H1 (cell line): ENCODE data around the gene TXLNG. TPM values are rescaled to one million over a fixed set of nuclear protein-coding genes. Genes with fewer than 3 reads are reported as not detected.

Experiments
- CTCF ChIA-PET: fragments of 300-600 bp; sonication (Branson Sonifier 250); formaldehyde crosslinking; loops from one replicate; lab custom pipeline; 2021; ENCODE audit not compliant: partially characterized antibody; lab: Charles Lee
- POLR2A ChIA-PET: fragments of 300-600 bp; sonication (Branson Sonifier 250); formaldehyde crosslinking; loops from one replicate; lab custom pipeline; 2021; ENCODE audit warnings: inconsistent platforms; ENCODE audit not compliant: partially characterized antibody; lab: Charles Lee
- DNase-seq, 2 experiments: peaks; one replicate each; pipeline versions ENCODE4 v3.0.0 to v3.0.0-alpha.2; 2010 to 2022; ENCODE audit warnings: low spot score in 2 of 2, low read depth in 1 of 2, mixed read lengths in 1 of 2
- FAIRE-seq: peaks from 2 replicates; lab custom pipeline; 2011; peaks lifted over from hg19 to GRCh38; lab: Jason Lieb, UNC
- H2AFZ ChIP-seq: 2 replicates; pipeline ENCODE4 v1.8.1; 2012; ENCODE audit warnings: low read length, inconsistent platforms
- H2AK5ac ChIP-seq: 2 replicates; pipeline ENCODE4 v1.6.1; 2013; ENCODE audit warnings: low read depth, low read length
- H2BK120ac ChIP-seq: replicated peaks from 2 replicates; pipeline ENCODE3; 2013; ENCODE audit warnings: low read depth, low read length, inconsistent platforms
- H2BK12ac ChIP-seq: 2 replicates; pipeline ENCODE4 v1.6.1; 2013; ENCODE audit warnings: low read depth, low read length
- H2BK15ac ChIP-seq: 2 replicates; pipeline ENCODE4 v1.6.1; 2013; ENCODE audit warnings: low read length
- H2BK20ac ChIP-seq: 2 replicates; pipeline ENCODE4 v1.6.1; 2013; ENCODE audit warnings: low read length
- H2BK5ac ChIP-seq: 2 replicates; pipeline ENCODE4 v1.6.1; 2013; ENCODE audit warnings: low read depth, low read length
- H3K14ac ChIP-seq: 2 replicates; pipeline ENCODE4 v1.6.1; 2013; ENCODE audit warnings: inconsistent platforms; ENCODE audit not compliant: insufficient read length
- H3K18ac ChIP-seq: 2 replicates; pipeline ENCODE4 v1.6.1; 2013; ENCODE audit warnings: low read length; ENCODE audit errors: extremely low read depth
- H3K23ac ChIP-seq: 2 replicates; pipeline ENCODE4 v1.6.1; 2013; ENCODE audit warnings: inconsistent platforms; ENCODE audit not compliant: insufficient read length
- H3K23me2 ChIP-seq: 2 replicates; pipeline ENCODE4 v1.6.1; 2013; ENCODE audit warnings: low read depth, low read length
- H3K27ac ChIP-seq: 2 replicates; pipeline ENCODE4 v1.6.1; 2011; ENCODE audit warnings: low read depth, low read length, inconsistent platforms
- H3K27me3 ChIP-seq, 4 experiments: replicated peaks in 1 of 4; 1 replicate in 1 of 4; 2 replicates in 3 of 4; pipeline versions ENCODE4 v1.6.1 to v1.8.1; 2011 to 2013; ENCODE audit warnings: low read length in 3 of 4, mild to moderate bottlenecking in 3 of 4, inconsistent platforms in 2 of 4, mixed read lengths in 2 of 4, moderate library complexity in 1 of 4; ENCODE audit not compliant: control insufficient read depth in 3 of 4, insufficient read depth in 3 of 4; ENCODE audit errors: extremely low read depth in 1 of 4
- H3K36me3 ChIP-seq, 4 experiments: 2 replicates each; pipeline versions ENCODE4 v1.6.1 to v1.8.1; 2011 to 2013; ENCODE audit warnings: mild to moderate bottlenecking in 4 of 4, low read length in 3 of 4, moderate library complexity in 2 of 4, control low read depth in 1 of 4, inconsistent platforms in 1 of 4; ENCODE audit not compliant: insufficient read depth in 4 of 4, control insufficient read depth in 2 of 4
- H3K4ac ChIP-seq: replicated peaks from 2 replicates; pipeline ENCODE3; 2013; ENCODE audit warnings: low read length, low read depth, mixed read lengths, inconsistent platforms; ENCODE audit not compliant: insufficient read length
- H3K4me1 ChIP-seq, 4 experiments: replicated peaks in 1 of 4; 1 replicate in 1 of 4; 2 replicates in 3 of 4; pipeline versions ENCODE4 v1.6.1 to v1.8.1; 2011 to 2013; ENCODE audit warnings: low read length in 3 of 4, inconsistent platforms in 2 of 4, mixed read lengths in 1 of 4; ENCODE audit not compliant: insufficient read depth in 4 of 4, control insufficient read depth in 3 of 4
- H3K4me2 ChIP-seq, 2 experiments: 2 replicates each; pipeline versions ENCODE4 v1.6.1 to v1.8.1; 2011 to 2013; ENCODE audit warnings: low read depth in 2 of 2, low read length in 2 of 2, control low read depth in 1 of 2, inconsistent platforms in 1 of 2, mild to moderate bottlenecking in 1 of 2; ENCODE audit not compliant: insufficient read depth in 1 of 2
- H3K4me3 ChIP-seq, 4 experiments: fragments of 200-600, 300-600 bp in 1 of 4; sonication (generic), shearing (Covaris generic), sonication (Bioruptor Twin) in 1 of 4; 2 replicates each; pipeline versions ENCODE4 v1.5.1 to v1.8.1; 2011 to 2016; ENCODE audit warnings: low read length in 4 of 4, low read depth in 3 of 4, control low read depth in 2 of 4, inconsistent platforms in 2 of 4, mild to moderate bottlenecking in 2 of 4, mixed read lengths in 1 of 4, moderate library complexity in 1 of 4; ENCODE audit not compliant: insufficient read depth in 2 of 4; ENCODE audit errors: extremely low read depth in 1 of 4
- H3K56ac ChIP-seq: replicated peaks from 2 replicates; pipeline ENCODE3; 2013; ENCODE audit warnings: low read depth, mild to moderate bottlenecking, mixed read lengths, low read length, inconsistent platforms; ENCODE audit not compliant: insufficient read length
- H3K79me1 ChIP-seq: 2 replicates; pipeline ENCODE4 v1.6.1; 2013; ENCODE audit warnings: low read depth, low read length, control low read depth
- H3K79me2 ChIP-seq, 2 experiments: 2 replicates each; pipeline versions ENCODE4 v1.6.1 to v1.8.1; 2012 to 2013; ENCODE audit warnings: low read length in 2 of 2, mild to moderate bottlenecking in 2 of 2, inconsistent platforms in 1 of 2; ENCODE audit not compliant: insufficient read depth in 2 of 2, control insufficient read depth in 1 of 2
- H3K9ac ChIP-seq, 4 experiments: replicated peaks in 1 of 4; 1 replicate in 1 of 4; 2 replicates in 3 of 4; pipeline versions ENCODE4 v1.6.1 to v1.8.1; 2011 to 2013; ENCODE audit warnings: low read depth in 3 of 4, low read length in 3 of 4, control low read depth in 2 of 4, mild to moderate bottlenecking in 2 of 4, moderate library complexity in 2 of 4, inconsistent platforms in 1 of 4; ENCODE audit errors: extremely low read depth in 1 of 4
- H3K9me3 ChIP-seq, 2 experiments: 2 replicates each; pipeline versions ENCODE4 v1.6.1 to v1.8.1; 2012 to 2013; ENCODE audit warnings: mild to moderate bottlenecking in 2 of 2, moderate library complexity in 2 of 2, control low read depth in 1 of 2, inconsistent platforms in 1 of 2, low read depth in 1 of 2, low read length in 1 of 2, mixed read lengths in 1 of 2; ENCODE audit not compliant: insufficient read depth in 2 of 2
- H4K20me1 ChIP-seq, 2 experiments: replicated peaks in 1 of 2; 2 replicates each; pipeline versions ENCODE3 to v1.8.1; 2011 to 2013; ENCODE audit warnings: inconsistent platforms in 2 of 2, low read length in 2 of 2, mild to moderate bottlenecking in 1 of 2; ENCODE audit not compliant: insufficient read depth in 2 of 2, control insufficient read depth in 1 of 2
- H4K5ac ChIP-seq: 2 replicates; pipeline ENCODE4 v1.6.1; 2013; ENCODE audit warnings: low read length, low read depth, mixed read lengths, inconsistent platforms; ENCODE audit not compliant: insufficient read length
- H4K8ac ChIP-seq: 2 replicates; pipeline ENCODE4 v1.8.0; 2013; ENCODE audit warnings: mild to moderate bottlenecking, moderate library complexity, low read length, inconsistent platforms; ENCODE audit not compliant: insufficient read depth; ENCODE audit errors: extremely low read depth
- H4K91ac ChIP-seq: replicated peaks from 2 replicates; pipeline ENCODE3; 2013; ENCODE audit warnings: low read length, mixed read lengths, inconsistent platforms; ENCODE audit not compliant: insufficient read length
- CBX8 ChIP-seq: fragments of 300-800, 300-1000 bp; sonication (generic); IDR thresholded peaks from 2 replicates; pipeline ENCODE4 v1.7.1; 2016; ENCODE audit warnings: low read depth, low read length, borderline replicate concordance
- CREB1 ChIP-seq: IDR thresholded peaks from 2 replicates; pipeline ENCODE4 v1.6.1; 2012; ENCODE audit warnings: inconsistent platforms
- EZH2 ChIP-seq: fragments of 200-600 bp; sonication (generic); IDR thresholded peaks from 2 replicates; pipeline ENCODE4 v1.7.1; 2012; ENCODE audit warnings: low read depth, mild to moderate bottlenecking, moderate library complexity, low read length, inconsistent platforms; ENCODE audit not compliant: severe bottlenecking
- KDM5A ChIP-seq: fragments of 200-600 bp; IDR thresholded peaks from 2 replicates; pipeline ENCODE4 v1.7.1; 2012; ENCODE audit warnings: mild to moderate bottlenecking, low read length, inconsistent platforms, mixed read lengths
- PHF8 ChIP-seq: fragments of 200-600 bp; sonication (generic); conservative IDR thresholded peaks from 2 replicates; pipeline ENCODE4 v1.7.1; 2012; ENCODE audit warnings: low read depth, mild to moderate bottlenecking, inconsistent platforms, low read length, moderate library complexity
- RAD21 ChIP-seq, 2 experiments: IDR thresholded peaks in 1 of 2; conservative IDR thresholded peaks in 1 of 2; 2 replicates each; pipeline ENCODE4 v1.6.1; 2011; ENCODE audit warnings: low read depth in 2 of 2, low read length in 2 of 2, improper control_type of control experiment in 1 of 2, inconsistent platforms in 1 of 2, mild to moderate bottlenecking in 1 of 2, moderate library complexity in 1 of 2
- RBBP5 ChIP-seq: IDR thresholded peaks from 2 replicates; pipeline ENCODE4 v1.7.1; 2012; ENCODE audit warnings: low read depth, mild to moderate bottlenecking, inconsistent platforms, low read length, moderate library complexity, borderline replicate concordance
- SIN3A ChIP-seq, 2 experiments: IDR thresholded peaks in 1 of 2; conservative IDR thresholded peaks in 1 of 2; 2 replicates each; pipeline ENCODE4 v1.6.1; 2011 to 2012; ENCODE audit warnings: low read length in 2 of 2, improper control_type of control experiment in 1 of 2, low read depth in 1 of 2, mild to moderate bottlenecking in 1 of 2
- SP2 ChIP-seq: IDR thresholded peaks from 2 replicates; pipeline ENCODE4 v1.6.1; 2012; ENCODE audit warnings: mild to moderate bottlenecking, low read length, inconsistent platforms
- TCF12 ChIP-seq: IDR thresholded peaks from 2 replicates; pipeline ENCODE4 v1.6.1; 2011; ENCODE audit warnings: low read depth, mild to moderate bottlenecking, low read length
- WGBS, 2 experiments: shearing (Covaris generic) in 1 of 2; methylation state at CpG; one replicate each; pipeline versions ENCODE4 v1.1.6 to v1.1.7; 2013 to 2015; ENCODE audit warnings: low lambda C conversion rate in 2 of 2, mixed read lengths in 2 of 2, inconsistent platforms in 1 of 2, low coverage in 1 of 2, missing lambda C conversion rate in 1 of 2; ENCODE audit not compliant: insufficient replicate concordance in 2 of 2, insufficient coverage in 1 of 2, insufficient read length in 1 of 2; ENCODE audit errors: extremely low coverage in 1 of 2, missing lambda C conversion rate in 1 of 2; 5-methylcytosine and 5-hydroxymethylcytosine counted together
- polyA plus RNA-seq, 7 experiments: library from polyadenylated mRNA; depleted of rRNA in 3 of 7; stranded (reverse) in 5 of 7; unstranded in 2 of 7; fragments of >200 nt in 5 of 7; fragments of 200-250 nt in 2 of 7; gene quantifications; 1 replicate in 5 of 7; 2 replicates in 1 of 7; 4 replicates in 1 of 7; pipeline versions ENCODE4 v1.2.1 to v1.2.3, GENCODE V29; 2011 to 2013; ENCODE audit warnings: missing spikeins in 2 of 7, mixed read lengths in 2 of 7
- total RNA-seq: library from RNA; stranded (reverse); fragmentation: NEBNext Ultra II Directional; extraction: Animal tissue kit (Norgen Biotek cat#: 25700); gene quantifications from 2 replicates; pipeline ENCODE4 v1.2.1, GENCODE V29; 2021

The TXLNG gene
- total and polyA plus RNA-seq, 2 of the 8 experiments (the other 6 are each of a cell fraction or from before 2014, with no cell fraction given): 32.9 to 42.9 TPM

- Histone ChIP-seq H4K91ac (peak overlapping the region; percentile 81), H3K4me2 (peak overlapping the region; percentile 14 to 32; a peak in 3 of 4 replicates), H2BK12ac (peak overlapping the region; percentile 96), H2BK5ac (peak overlapping the region; percentile 91), H2BK15ac (no peak overlapping the region), H2BK120ac (peak overlapping the region; percentile 83), H3K9ac (peak overlapping the region in 3 of 4 experiments; percentile 40 to 58 (median 42); a peak in 5 of 7 replicates), H3K4me3 (peak overlapping the region in 1 of 4 experiments; percentile 27; a peak in 1 of 8 replicates), H3K4ac (no peak overlapping the region), H3K4me1 (peaks cover 0 to 6% (median 0%) of the 10 kb centered on the region in 4 experiments; a peak in 2 of 7 replicates), H3K9me3 (0 out of 4 replicates have a peak, but pooled peaks cover 2 to 5% of the 10 kb centered on the region in 2 experiments), H3K79me2 (no peaks in the 10 kb centered on the region), H3K27me3 (no peaks in the 10 kb centered on the region), H3K36me3 (no peaks in the 10 kb centered on the region), H3K18ac (no peak overlapping the region; the same call in 1 of the 2 replicates), H2AFZ (no peak overlapping the region), H3K23me2 (no peaks in the 10 kb centered on the region), H2BK20ac (no peak overlapping the region), H3K79me1 (no peaks in the 10 kb centered on the region), H4K8ac (no peak overlapping the region), H3K23ac (no peak overlapping the region), H3K56ac (no peak overlapping the region), H2AK5ac (peak overlapping the region; percentile 39; the same call in 1 of the 2 replicates), H4K20me1 (no peaks in the 10 kb centered on the region), H4K5ac (peak overlapping the region; percentile 65), H3K14ac (no peak overlapping the region), H3K27ac (peak overlapping the region; percentile 83)
- peak; percentile 89 for FAIRE-seq
- ChIA-PET CTCF (interaction anchor here (0.6 to 1.4 kb wide), 4 partner anchors 9 to 55 kb away, joined by 3 to 4 read pairs (median 4); no protein-coding TSS in a partner anchor), POLR2A (interaction anchor here (0.6 to 1.9 kb wide), 13 partner anchors 8 to 288 kb away, joined by 3 to 9 read pairs (median 4); partner anchors contain the start of genes CTPS2 and SYAP1)
- peak in 1 of 2 experiments; percentile 44 for DNase-seq
- 20% methylated on average over 14 of the region's 16 CpGs; no CpG with 5 or more reads in 1 of the 2 experiments for WGBS, 2 experiments
- TF ChIP-seq RBBP5: no peak
- 0 out of 2 replicates have a peak, but pooled peaks have one; percentile 22 for TF ChIP-seq CREB1
- TF ChIP-seq PHF8: no peak
- no peak for TF ChIP-seq CBX8
- no peak for TF ChIP-seq RAD21 (IDR thresholded peaks at IDR 0.05 in 1 of 2, conservative IDR thresholded peaks at IDR 0.05 in 1 of 2; ENCODE audit: low read depth in 2 of 2, low read length in 2 of 2)
- TF ChIP-seq SIN3A (conservative IDR thresholded peaks at IDR 0.05 in 1 of 2, IDR thresholded peaks at IDR 0.05 in 1 of 2; ENCODE audit: low read depth in 1 of 2, low read length in 2 of 2): no peak
- no peak for TF ChIP-seq EZH2
- no peak for TF ChIP-seq TCF12
- no peak for TF ChIP-seq KDM5A
- no peak for TF ChIP-seq SP2
Measured at GRCh38 chrX:16771483-16772398, 14.5 kb upstream of the TXLNG start.
